Measurements from ENCODE around the gene ATXN7L1.

GRCh38 chr7:105578496-105578895, 297.9 kb downstream of the ATXN7L1 start:
- no peak for TF ChIP-seq CTCF (tag by site-specific recombination; IDR thresholded peaks at IDR 0.05)
- TF ChIP-seq REST (tag by site-specific recombination; IDR thresholded peaks at IDR 0.05): no peak
- TF ChIP-seq ZNF146 (tag by site-specific recombination; IDR thresholded peaks at IDR 0.05): no peak
- no peak for TF ChIP-seq ZNF707 (tag by site-specific recombination; IDR thresholded peaks at IDR 0.05)
- TF ChIP-seq ZNF404 (tag by site-specific recombination; IDR thresholded peaks at IDR 0.05): no peak
- TF ChIP-seq ZFP37 (tag by site-specific recombination; IDR thresholded peaks at IDR 0.05): no peak
- TF ChIP-seq, protein P1, sequence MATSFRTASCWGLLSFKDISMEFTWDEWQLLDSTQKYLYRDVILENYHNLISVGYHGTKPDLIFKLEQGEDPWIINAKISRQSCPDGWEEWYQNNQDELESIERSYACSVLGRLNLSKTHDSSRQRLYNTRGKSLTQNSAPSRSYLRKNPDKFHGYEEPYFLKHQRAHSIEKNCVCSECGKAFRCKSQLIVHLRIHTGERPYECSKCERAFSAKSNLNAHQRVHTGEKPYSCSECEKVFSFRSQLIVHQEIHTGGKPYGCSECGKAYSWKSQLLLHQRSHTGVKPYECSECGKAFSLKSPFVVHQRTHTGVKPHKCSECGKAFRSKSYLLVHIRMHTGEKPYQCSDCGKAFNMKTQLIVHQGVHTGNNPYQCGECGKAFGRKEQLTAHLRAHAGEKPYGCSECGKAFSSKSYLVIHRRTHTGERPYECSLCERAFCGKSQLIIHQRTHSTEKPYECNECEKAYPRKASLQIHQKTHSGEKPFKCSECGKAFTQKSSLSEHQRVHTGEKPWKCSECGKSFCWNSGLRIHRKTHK (tag by site-specific recombination; IDR thresholded peaks at IDR 0.05): no peak

Measured in HEK293 (cell line).